ENCODE results near the gene SPATS2L.
A peak's percentile ranks its signal among the peaks of the same experiment; 100 is the strongest.

The SPATS2L gene

DNA sequence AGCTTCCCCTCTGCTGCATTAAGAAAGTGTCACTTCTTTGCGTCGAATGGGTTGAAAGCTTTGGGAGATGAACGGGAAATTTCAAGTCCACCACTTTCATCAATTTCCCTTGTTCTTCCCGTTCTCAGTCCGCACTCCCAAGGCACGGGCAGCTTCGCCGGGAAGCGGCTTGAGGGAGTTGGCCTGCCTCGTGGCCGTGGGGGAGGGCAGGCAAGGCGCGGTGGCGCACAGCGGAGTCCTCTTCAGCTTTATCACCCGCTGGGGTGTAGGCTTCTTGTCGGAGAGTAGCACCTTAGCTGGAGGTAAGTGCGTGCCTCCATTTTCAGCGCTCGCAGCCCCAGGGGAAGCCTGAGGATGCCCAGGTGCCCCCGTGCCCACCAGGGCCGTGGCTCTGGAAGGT is 183.5 kb downstream of the SPATS2L start:
- no peak for TF ChIP-seq Cebpa-rat (IDR thresholded peaks at IDR 0.05)
- H3K9ac ChIP-seq, result no peak overlapping the region
- H3K4me1 ChIP-seq, result peaks cover 0 to 11% (median 0%) of the 10 kb centered on the region in 10 experiments; a peak in 2 of 20 replicates
- H4K20me1 ChIP-seq, result no peaks in the 10 kb centered on the region
- H3K27ac ChIP-seq, result no peak overlapping the region
- H3K4me2 ChIP-seq, result no peak overlapping the region
- peaks cover 42 to 62% (median 54%) of the 10 kb centered on the region in 11 experiments for H3K36me3 ChIP-seq
- no peaks in the 10 kb centered on the region for H3K27me3 ChIP-seq
- H3K4me3 ChIP-seq, result no peak overlapping the region
- H3K9me3 ChIP-seq (replicated peaks in 1 of 11), result 0 out of 22 replicates have a peak, but pooled peaks cover 0 to 5% (median 0%) of the 10 kb centered on the region in 11 experiments

DNA sequence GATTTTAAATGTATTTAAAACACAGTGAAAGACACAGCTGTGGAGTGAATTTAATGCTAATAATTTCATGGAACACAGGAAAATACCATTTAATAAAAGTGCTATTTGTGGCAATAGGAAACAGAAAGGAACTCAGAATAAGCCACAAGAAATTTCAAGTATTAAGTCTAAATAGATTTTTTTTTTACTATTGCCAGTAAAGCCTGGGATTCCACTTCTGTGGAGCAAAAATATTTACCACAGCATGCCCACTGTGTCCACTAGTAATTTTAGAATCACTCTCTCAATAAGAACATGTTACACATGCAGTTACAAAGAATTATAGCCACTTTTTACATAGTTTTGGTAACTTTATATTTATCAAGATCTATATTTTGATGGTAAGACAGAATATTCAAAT is 186.2 kb downstream of the SPATS2L start:
- H3K27ac ChIP-seq, result no peak overlapping the region
- no peaks in the 10 kb centered on the region for H3K27me3 ChIP-seq
- peaks cover 60 to 89% (median 72%) of the 10 kb centered on the region in 11 experiments for H3K36me3 ChIP-seq

DNA sequence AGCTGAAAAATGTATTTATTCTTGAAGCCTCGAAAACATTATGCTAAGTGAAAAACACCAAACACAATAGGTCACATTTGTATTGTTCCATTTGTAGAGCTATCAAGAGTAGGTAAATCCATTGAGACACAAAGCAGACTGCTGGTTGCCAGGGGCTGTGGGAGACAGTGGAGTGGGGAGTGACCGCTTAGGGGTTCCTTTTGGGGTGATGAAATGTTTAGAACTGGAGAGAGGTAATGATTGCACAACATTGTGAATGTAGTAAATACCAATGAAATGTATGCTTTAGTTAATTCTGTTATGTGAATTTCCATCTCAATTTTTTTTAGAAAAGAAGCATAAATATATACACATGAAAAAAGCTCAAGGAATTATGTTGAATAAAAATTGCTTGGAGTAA is 187.6 kb downstream of the SPATS2L start:
- Histone ChIP-seq H3K9ac (no peak overlapping the region), H3K4me2 (no peak overlapping the region), H3K4me1 (no peaks in the 10 kb centered on the region), H3K27ac (no peak overlapping the region), H3K4me3 (no peak overlapping the region), H3K9me3 (replicated peaks in 1 of 11) (0 out of 22 replicates have a peak, but pooled peaks cover 0 to 5% (median 0%) of the 10 kb centered on the region in 11 experiments), H3K27me3 (no peaks in the 10 kb centered on the region), H4K20me1 (no peaks in the 10 kb centered on the region; a peak in 1 of 22 replicates), H3K36me3 (peaks cover 69 to 98% (median 80%) of the 10 kb centered on the region in 11 experiments)
- peak in 3 of 11 experiments; percentile 13 to 55 (median 23); a peak in 2 of 22 replicates for TF ChIP-seq Cebpa-rat (IDR thresholded peaks at IDR 0.05)

More for the DNA sequence above, 186.2 kb downstream of the SPATS2L start:
- Histone ChIP-seq H3K9me3 (replicated peaks in 1 of 11) (0 out of 22 replicates have a peak, but pooled peaks cover 0 to 5% (median 0%) of the 10 kb centered on the region in 11 experiments), H3K9ac (no peak overlapping the region), H4K20me1 (no peaks in the 10 kb centered on the region), H3K4me1 (no peaks in the 10 kb centered on the region), H3K4me2 (no peak overlapping the region), H3K4me3 (no peak overlapping the region)
- TF ChIP-seq Cebpa-rat (IDR thresholded peaks at IDR 0.05), result no peak

DNA sequence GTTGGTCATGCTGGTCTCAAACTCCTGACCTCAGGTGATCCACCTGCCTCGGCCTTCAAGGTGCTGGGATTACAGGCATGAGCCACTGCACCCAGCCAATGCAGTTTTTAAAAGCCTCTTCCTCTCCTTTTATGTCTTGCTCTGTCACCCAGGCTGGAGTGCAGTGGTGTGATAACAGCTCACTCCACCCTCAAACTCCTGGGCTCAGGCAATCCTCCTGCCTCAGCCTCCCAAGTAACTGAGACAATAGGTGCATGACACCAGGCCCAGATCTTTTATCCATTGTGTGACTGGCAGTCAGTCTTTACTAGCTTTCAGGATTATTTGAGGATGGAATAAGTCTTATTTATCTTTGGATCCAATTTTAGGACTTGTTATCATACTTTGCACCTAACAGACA is 190.2 kb downstream of the SPATS2L start:
- TF ChIP-seq Cebpa-rat (IDR thresholded peaks at IDR 0.05), result no peak
- no peaks in the 10 kb centered on the region; a peak in 1 of 22 replicates for H4K20me1 ChIP-seq
- H3K9me3 ChIP-seq (replicated peaks in 1 of 11), result 0 out of 22 replicates have a peak, but pooled peaks cover 0 to 1% (median 0%) of the 10 kb centered on the region in 11 experiments
- H3K4me1 ChIP-seq, result no peaks in the 10 kb centered on the region
- H3K9ac ChIP-seq, result no peak overlapping the region
- no peak overlapping the region for H3K4me2 ChIP-seq
- H3K27ac ChIP-seq, result no peak overlapping the region
- H3K27me3 ChIP-seq, result no peaks in the 10 kb centered on the region
- H3K36me3 ChIP-seq, result peaks cover 45 to 76% (median 58%) of the 10 kb centered on the region in 11 experiments
- no peak overlapping the region for H3K4me3 ChIP-seq

DNA sequence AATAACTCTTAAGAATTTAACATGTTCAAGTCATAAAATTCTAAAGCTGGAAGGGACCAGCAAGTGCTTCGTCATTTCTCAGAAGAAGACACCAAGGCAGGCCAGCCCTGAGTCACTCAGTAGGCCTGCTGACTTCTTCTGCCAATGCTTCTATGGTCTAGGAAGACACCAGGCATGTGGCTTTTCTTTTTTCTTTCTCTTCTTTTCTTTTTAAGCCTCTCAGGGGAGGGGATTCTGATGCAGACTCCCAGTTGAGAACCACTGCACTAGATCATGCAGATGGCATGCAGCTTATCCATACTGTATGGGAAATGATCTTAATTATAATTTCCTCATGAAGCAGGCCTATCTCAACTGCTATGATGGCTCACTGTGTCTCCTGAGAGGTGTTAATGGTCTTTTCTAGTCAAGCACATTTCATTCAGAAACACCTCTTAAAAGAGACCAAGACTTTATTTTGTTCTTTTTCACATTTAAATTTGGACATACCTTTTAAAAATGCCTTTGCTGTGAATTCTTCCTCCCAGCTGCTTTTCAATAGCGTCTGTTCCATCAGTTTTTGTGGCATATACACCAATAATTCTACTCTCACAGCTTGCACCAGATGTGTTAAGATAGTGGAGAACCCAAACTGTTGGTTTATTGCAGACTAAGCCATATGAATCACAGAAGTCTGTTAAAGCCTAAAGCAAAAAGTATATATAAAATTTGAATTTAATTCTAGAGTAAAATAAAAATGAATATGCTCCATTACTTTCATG is 192.1 kb downstream of the SPATS2L start:
- H3K27ac ChIP-seq, result no peak overlapping the region

DNA sequence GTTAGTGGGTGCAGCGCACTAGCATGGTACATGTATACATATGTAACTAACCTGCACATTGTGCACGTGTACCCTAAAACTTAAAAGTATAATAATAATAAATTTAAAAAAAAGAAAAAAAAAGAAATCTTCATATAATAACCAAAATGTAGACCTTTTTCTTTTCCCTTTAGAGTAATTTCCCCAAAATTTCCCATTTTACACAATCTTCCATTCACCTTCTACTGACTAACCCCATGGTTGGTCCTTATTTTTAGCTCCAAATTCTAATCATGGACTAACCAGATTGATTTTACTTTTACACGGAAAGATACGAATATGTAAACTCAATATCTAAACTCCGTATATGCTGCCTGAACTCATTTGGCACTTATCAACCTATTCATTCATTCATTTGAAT is 195.7 kb downstream of the SPATS2L start:
- no peak for TF ChIP-seq Cebpa-rat (IDR thresholded peaks at IDR 0.05)

More for the DNA sequence above, 192.1 kb downstream of the SPATS2L start:
- H3K9ac ChIP-seq, result no peak overlapping the region
- H3K9me3 ChIP-seq (replicated peaks in 1 of 11), result peaks cover 0 to 10% (median 5%) of the 10 kb centered on the region in 11 experiments; a peak in 8 of 22 replicates
- no peaks in the 10 kb centered on the region for H3K4me1 ChIP-seq
- peaks cover 42 to 71% (median 54%) of the 10 kb centered on the region in 11 experiments for H3K36me3 ChIP-seq
- H3K4me3 ChIP-seq, result no peak overlapping the region
- TF ChIP-seq Cebpa-rat (IDR thresholded peaks at IDR 0.05), result no peak
- no peaks in the 10 kb centered on the region for H3K27me3 ChIP-seq
- H3K4me2 ChIP-seq, result no peak overlapping the region
- no peaks in the 10 kb centered on the region; a peak in 1 of 22 replicates for H4K20me1 ChIP-seq

DNA sequence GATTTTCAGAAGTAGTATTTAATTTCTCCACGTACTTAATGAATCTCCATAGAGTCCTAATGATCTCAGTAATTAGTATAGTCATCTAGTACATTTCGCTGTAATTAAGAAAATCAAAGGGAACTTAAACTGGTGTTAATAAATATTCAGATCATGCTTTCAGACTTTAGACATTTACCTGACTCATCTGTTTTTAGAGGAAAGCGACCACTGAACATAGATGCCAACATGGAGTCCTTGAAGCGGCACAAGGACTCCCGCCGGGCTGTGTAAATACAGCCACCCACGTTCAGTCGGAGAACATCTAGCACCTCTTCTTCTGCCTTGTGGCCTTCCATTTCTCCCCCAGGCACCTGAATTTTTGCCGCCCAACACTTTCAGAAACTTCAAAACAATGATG is 200.2 kb downstream of the SPATS2L start:
- Histone ChIP-seq H3K36me3 (peaks cover 27 to 49% (median 42%) of the 10 kb centered on the region in 11 experiments), H4K20me1 (no peaks in the 10 kb centered on the region; a peak in 1 of 22 replicates), H3K9ac (no peak overlapping the region), H3K4me1 (peaks cover 8 to 18% (median 13%) of the 10 kb centered on the region in 10 experiments; a peak in 19 of 20 replicates), H3K27ac (no peak overlapping the region), H3K9me3 (replicated peaks in 1 of 11) (peaks cover 0 to 10% (median 5%) of the 10 kb centered on the region in 11 experiments; a peak in 8 of 22 replicates), H3K27me3 (no peaks in the 10 kb centered on the region), H3K4me3 (no peak overlapping the region), H3K4me2 (no peak overlapping the region)
- no peak for TF ChIP-seq Cebpa-rat (IDR thresholded peaks at IDR 0.05)

More for the DNA sequence above, 195.7 kb downstream of the SPATS2L start:
- Histone ChIP-seq H3K27ac (no peak overlapping the region), H3K27me3 (no peaks in the 10 kb centered on the region), H3K9ac (no peak overlapping the region), H3K4me3 (no peak overlapping the region), H4K20me1 (no peaks in the 10 kb centered on the region; a peak in 1 of 22 replicates), H3K4me1 (no peaks in the 10 kb centered on the region), H3K4me2 (no peak overlapping the region), H3K9me3 (replicated peaks in 1 of 11) (peaks cover 0 to 10% (median 5%) of the 10 kb centered on the region in 11 experiments; a peak in 8 of 22 replicates), H3K36me3 (peaks cover 39 to 69% (median 60%) of the 10 kb centered on the region in 11 experiments)

DNA sequence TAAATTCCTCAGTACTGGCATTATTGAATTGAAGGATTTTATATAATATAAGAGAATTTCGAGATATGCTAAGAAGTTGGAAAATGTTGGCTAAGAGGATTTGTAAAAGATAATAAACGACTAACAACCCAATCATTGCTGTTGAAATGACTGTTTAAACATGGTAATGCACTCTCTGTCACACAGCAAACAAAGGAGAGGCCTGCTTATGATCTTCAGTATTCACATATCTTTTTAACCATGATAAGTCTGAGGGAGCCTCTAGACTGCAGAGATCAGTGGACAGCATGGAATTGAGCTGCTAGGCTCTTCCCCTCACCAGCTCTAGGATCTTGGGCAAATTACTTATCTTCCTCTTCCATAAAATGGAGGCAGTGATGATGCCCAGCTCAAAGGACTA is 200.7 kb downstream of the SPATS2L start:
- Histone ChIP-seq H4K20me1 (no peaks in the 10 kb centered on the region; a peak in 1 of 22 replicates), H3K9ac (no peak overlapping the region), H3K4me1 (peaks cover 8 to 18% (median 13%) of the 10 kb centered on the region in 10 experiments; a peak in 19 of 20 replicates), H3K27ac (no peak overlapping the region), H3K9me3 (replicated peaks in 1 of 11) (peaks cover 0 to 9% (median 5%) of the 10 kb centered on the region in 11 experiments; a peak in 8 of 22 replicates), H3K27me3 (no peaks in the 10 kb centered on the region), H3K36me3 (peaks cover 26 to 48% (median 42%) of the 10 kb centered on the region in 11 experiments), H3K4me3 (no peak overlapping the region), H3K4me2 (no peak overlapping the region)
- no peak for TF ChIP-seq Cebpa-rat (IDR thresholded peaks at IDR 0.05)

DNA sequence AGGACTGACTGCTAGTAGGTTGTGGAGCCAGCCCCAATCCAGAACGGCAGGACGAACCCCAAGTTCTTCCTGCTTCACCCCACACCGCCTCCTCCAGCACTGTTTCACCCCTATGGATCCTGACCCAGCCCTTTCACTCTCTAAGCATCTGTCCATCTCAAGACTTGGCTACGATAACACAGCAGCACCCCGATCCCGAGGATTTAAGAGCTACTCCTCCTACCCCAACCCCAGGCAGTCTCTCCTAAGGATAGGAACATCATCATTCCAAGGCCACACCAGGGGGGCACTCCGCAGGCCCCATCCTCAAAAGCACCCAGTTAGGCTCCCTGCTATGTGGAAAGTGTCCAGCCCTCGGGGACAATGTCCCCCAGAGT is 202.7 kb downstream of the SPATS2L start:
- H3K9me3 ChIP-seq (replicated peaks in 1 of 11), result no peaks in the 10 kb centered on the region
- H3K36me3 ChIP-seq, result peaks cover 12 to 30% (median 21%) of the 10 kb centered on the region in 11 experiments; a peak in 20 of 22 replicates
- H3K27ac ChIP-seq, result peak overlapping the region; percentile 83 to 94 (median 89)
- H3K4me2 ChIP-seq, result peak overlapping the region; percentile 85 to 98 (median 95)
- H3K4me1 ChIP-seq, result peaks cover 8 to 18% (median 13%) of the 10 kb centered on the region in 10 experiments; a peak in 19 of 20 replicates
- peak overlapping the region; percentile 76 to 91 (median 84) for H3K4me3 ChIP-seq
- no peak for TF ChIP-seq Cebpa-rat (IDR thresholded peaks at IDR 0.05)
- H3K9ac ChIP-seq, result peak overlapping the region; percentile 88 to 97 (median 94)
- no peaks in the 10 kb centered on the region for H3K27me3 ChIP-seq
- no peaks in the 10 kb centered on the region; a peak in 1 of 22 replicates for H4K20me1 ChIP-seq
